Mesenchymal stem cell (in vitro differentiated cells and primary cell): ENCODE results near the gene JMJD7.

ENCODE experiments used
- DNase-seq: peaks from one replicate; pipeline ENCODE4 v3.0.0-alpha.2; 2013
- H2AFZ ChIP-seq: one replicate; pipeline ENCODE4 v1.6.1; 2013; ENCODE audit warnings: low read depth, mild to moderate bottlenecking, control low read depth, inconsistent platforms, low read length, moderate library complexity
- H2AK5ac ChIP-seq: 2 replicates; pipeline ENCODE4 v1.6.1; 2013; ENCODE audit warnings: low read length, moderate library complexity, mild to moderate bottlenecking, inconsistent platforms; ENCODE audit not compliant: severe bottlenecking
- H2BK120ac ChIP-seq: one replicate; pipeline ENCODE4 v1.6.1; 2013; ENCODE audit warnings: low read depth, mild to moderate bottlenecking, inconsistent platforms, low read length, moderate library complexity
- H2BK12ac ChIP-seq, 2 experiments: one replicate each; pipeline ENCODE4 v1.6.1; 2013; ENCODE audit warnings: inconsistent platforms in 2 of 2, low read length in 2 of 2, mild to moderate bottlenecking in 2 of 2, moderate library complexity in 2 of 2, control low read depth in 1 of 2
- H2BK15ac ChIP-seq: one replicate; pipeline ENCODE4 v1.6.1; 2013; ENCODE audit warnings: mild to moderate bottlenecking, low read depth, inconsistent platforms; ENCODE audit not compliant: poor library complexity, severe bottlenecking
- H2BK5ac ChIP-seq: 2 replicates; pipeline ENCODE4 v1.6.1; 2013; ENCODE audit warnings: low read depth, mild to moderate bottlenecking, low read length, control low read depth, inconsistent platforms; ENCODE audit not compliant: poor library complexity, severe bottlenecking
- H3K14ac ChIP-seq, 2 experiments: one replicate each; pipeline ENCODE4 v1.6.1; 2013; ENCODE audit warnings: inconsistent platforms in 2 of 2, low read length in 2 of 2, control low read depth in 1 of 2, mild to moderate bottlenecking in 1 of 2, moderate library complexity in 1 of 2
- H3K18ac ChIP-seq, 2 experiments: one replicate each; pipeline ENCODE4 v1.6.1; 2013; ENCODE audit warnings: inconsistent platforms in 2 of 2, low read length in 2 of 2, control low read depth in 1 of 2, low read depth in 1 of 2, mild to moderate bottlenecking in 1 of 2
- H3K23ac ChIP-seq, 2 experiments: one replicate each; pipeline ENCODE4 v1.6.1; 2013; ENCODE audit warnings: inconsistent platforms in 2 of 2, low read length in 2 of 2, mild to moderate bottlenecking in 2 of 2, moderate library complexity in 2 of 2, control low read depth in 1 of 2
- H3K27ac ChIP-seq: 2 replicates; pipeline ENCODE4 v1.5.1; 2013; ENCODE audit warnings: mild to moderate bottlenecking, moderate library complexity, low read length, control low read depth, inconsistent platforms; ENCODE audit not compliant: poor library complexity, severe bottlenecking
- H3K27me3 ChIP-seq, 2 experiments: 2 replicates each; pipeline versions ENCODE4 v1.6.1 to v1.7.0; 2013; ENCODE audit warnings: low read length in 2 of 2, mild to moderate bottlenecking in 2 of 2, moderate library complexity in 2 of 2, control low read depth in 1 of 2, inconsistent platforms in 1 of 2; ENCODE audit not compliant: control insufficient read depth in 1 of 2, insufficient read depth in 1 of 2
- H3K36me3 ChIP-seq, 2 experiments: 2 replicates each; pipeline versions ENCODE4 v1.6.1 to v1.7.0; 2013; ENCODE audit warnings: low read length in 2 of 2, control low read depth in 1 of 2, inconsistent platforms in 1 of 2, low read depth in 1 of 2, mild to moderate bottlenecking in 1 of 2; ENCODE audit not compliant: insufficient read depth in 2 of 2, control insufficient read depth in 1 of 2
- H3K4ac ChIP-seq, 2 experiments: one replicate each; pipeline ENCODE4 v1.6.1; 2013; ENCODE audit warnings: inconsistent platforms in 2 of 2, low read length in 2 of 2, mild to moderate bottlenecking in 2 of 2, moderate library complexity in 2 of 2, control low read depth in 1 of 2, low read depth in 1 of 2
- H3K4me1 ChIP-seq: 2 replicates; pipeline ENCODE4 v1.6.1; 2013; ENCODE audit warnings: low read depth, low read length, control low read depth; ENCODE audit not compliant: control insufficient read depth, insufficient read depth
- H3K4me2 ChIP-seq: 2 replicates; pipeline ENCODE4 v1.6.1; 2013; ENCODE audit warnings: low read length, mild to moderate bottlenecking, inconsistent platforms; ENCODE audit not compliant: poor library complexity, severe bottlenecking
- H3K4me3 ChIP-seq, 2 experiments: 2 replicates each; pipeline versions ENCODE4 v1.5.1 to v1.7.0; 2013; ENCODE audit warnings: low read length in 2 of 2, mild to moderate bottlenecking in 2 of 2, control low read depth in 1 of 2, low read depth in 1 of 2; ENCODE audit not compliant: insufficient read depth in 1 of 2
- H3K79me1 ChIP-seq: replicated peaks from 2 replicates; pipeline ENCODE4 v1.6.1; 2013; ENCODE audit warnings: mild to moderate bottlenecking, control low read depth, low read length, inconsistent platforms; ENCODE audit not compliant: poor library complexity, severe bottlenecking
- H3K9ac ChIP-seq: 2 replicates; pipeline ENCODE4 v1.7.0; 2013; ENCODE audit warnings: mild to moderate bottlenecking, low read length, moderate library complexity
- H3K9me3 ChIP-seq: 2 replicates; pipeline ENCODE4 v1.7.0; 2013; ENCODE audit warnings: mild to moderate bottlenecking, low read length; ENCODE audit not compliant: control insufficient read depth
- H4K8ac ChIP-seq: one replicate; pipeline ENCODE4 v1.6.1; 2013; ENCODE audit warnings: inconsistent platforms, mild to moderate bottlenecking, low read length, moderate library complexity
- H4K91ac ChIP-seq: one replicate; pipeline ENCODE4 v1.6.1; 2013; ENCODE audit warnings: mild to moderate bottlenecking, low read length, inconsistent platforms
- WGBS: methylation state at CpG from one replicate; pipeline ENCODE4 v1.1.7; 2013; ENCODE audit warnings: mixed read lengths; 5-methylcytosine and 5-hydroxymethylcytosine counted together

JMJD7 gene

DNA sequence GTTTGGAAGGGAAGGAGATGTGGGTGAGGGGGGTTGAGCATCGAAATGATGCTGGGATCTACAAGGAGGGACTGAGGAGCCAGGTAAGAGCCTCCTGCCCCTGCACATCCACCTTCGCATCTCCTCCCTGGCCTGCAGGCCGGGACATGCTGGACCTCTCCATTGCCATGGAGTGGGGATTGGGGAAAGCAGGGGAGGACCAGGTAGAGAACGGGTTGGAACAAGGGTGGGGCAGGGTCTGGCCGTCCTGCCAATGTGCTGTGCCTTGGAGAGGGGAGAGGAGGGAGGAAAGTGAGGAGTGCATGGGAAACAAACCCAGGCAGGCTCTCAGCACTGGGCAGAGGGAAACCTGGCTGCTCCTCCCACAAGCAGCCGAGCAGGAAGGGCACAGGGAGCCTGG, 21.3 kb downstream of the JMJD7 start:
- H2BK120ac ChIP-seq = no peak overlapping the region
- H2AK5ac ChIP-seq = no peak overlapping the region
- H3K14ac ChIP-seq = no peak overlapping the region
- no peak overlapping the region for H3K18ac ChIP-seq
- H3K9ac ChIP-seq = no peak overlapping the region
- peaks cover 0 to 46% of the 10 kb centered on the region in 2 experiments for H3K27me3 ChIP-seq
- H3K4ac ChIP-seq = no peak overlapping the region
- no peak overlapping the region for H3K27ac ChIP-seq
- H3K9me3 ChIP-seq = no peaks in the 10 kb centered on the region
- H3K23ac ChIP-seq = no peak overlapping the region
- H4K91ac ChIP-seq = no peak overlapping the region
- WGBS = 86% methylated on average over 5 of the region's 6 CpGs
- H3K4me1 ChIP-seq = peaks cover under 1% of the 10 kb centered on the region
- H2BK12ac ChIP-seq = no peak overlapping the region
- H2AFZ ChIP-seq = no peak overlapping the region
- H3K4me2 ChIP-seq = no peak overlapping the region
- H3K79me1 ChIP-seq = no peaks in the 10 kb centered on the region
- H3K4me3 ChIP-seq = no peak overlapping the region
- H3K36me3 ChIP-seq = peaks cover 17 to 77% of the 10 kb centered on the region in 2 experiments
- no peak overlapping the region for H4K8ac ChIP-seq
- no peak overlapping the region for H2BK15ac ChIP-seq
- no peak overlapping the region for H2BK5ac ChIP-seq
- DNase-seq = no peak

- 81% methylated on average over 8 of the region's 8 CpGs for WGBS
- no peak overlapping the region for H2AK5ac ChIP-seq
- H2BK15ac ChIP-seq = no peak overlapping the region
Observed at GRCh38 chr15:41849861-41850260, 22.0 kb downstream of the JMJD7 start.

DNA sequence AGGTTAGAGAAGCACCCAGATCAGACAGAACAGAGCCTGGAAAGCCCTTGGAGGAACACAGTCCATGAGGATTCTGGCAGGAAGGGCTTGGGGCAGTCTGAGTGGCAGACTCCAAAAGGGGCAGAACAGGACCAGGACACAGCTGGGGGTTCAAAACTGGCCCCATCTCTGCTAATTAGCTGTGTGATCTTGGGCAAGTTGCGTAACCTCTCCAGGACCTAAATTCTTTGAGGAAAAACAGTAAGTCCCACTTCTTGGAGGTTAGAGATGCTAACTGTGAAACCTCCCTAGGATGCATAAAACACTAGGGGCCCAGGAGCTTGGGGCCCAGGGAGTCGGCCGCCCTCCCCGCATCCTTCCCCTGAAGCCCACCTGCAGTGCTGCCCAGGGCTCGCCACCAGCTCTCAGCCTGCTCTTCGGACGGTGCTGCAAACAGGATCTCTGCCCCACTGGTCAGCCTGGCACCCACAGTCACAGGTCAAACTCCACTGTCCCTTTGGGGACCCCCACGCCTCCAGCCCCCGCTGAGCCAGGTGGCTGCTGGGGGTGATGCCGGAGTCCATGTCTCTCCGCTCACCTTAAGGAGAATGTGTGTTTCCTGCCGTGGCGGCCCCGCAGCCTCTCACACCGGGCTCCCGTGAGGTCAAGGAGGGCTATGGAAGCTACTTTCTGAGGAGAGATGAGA, 22.7 kb downstream of the JMJD7 start:
- Histone ChIP-seq H3K27me3 (peaks cover 0 to 59% of the 10 kb centered on the region in 2 experiments), H2AK5ac (no peak overlapping the region), H3K79me1 (no peaks in the 10 kb centered on the region), H3K18ac (no peak overlapping the region), H2BK12ac (no peak overlapping the region), H4K91ac (no peak overlapping the region), H3K27ac (no peak overlapping the region), H3K9ac (no peak overlapping the region), H2BK5ac (no peak overlapping the region), H4K8ac (no peak overlapping the region), H3K4me2 (no peak overlapping the region), H3K36me3 (peaks cover 17 to 74% of the 10 kb centered on the region in 2 experiments), H3K14ac (no peak overlapping the region), H2BK15ac (no peak overlapping the region), H3K23ac (no peak overlapping the region), H3K9me3 (no peaks in the 10 kb centered on the region), H3K4me3 (no peak overlapping the region), H2AFZ (no peak overlapping the region), H2BK120ac (no peak overlapping the region), H3K4me1 (peaks cover 9% of the 10 kb centered on the region), H3K4ac (no peak overlapping the region)
- 87% methylated on average over 16 of the region's 16 CpGs for WGBS
- DNase-seq = no peak

More at GRCh38 chr15:41849861-41850260, 22.0 kb downstream of the JMJD7 start:
- H3K79me1 ChIP-seq = no peaks in the 10 kb centered on the region
- peaks cover 17 to 74% of the 10 kb centered on the region in 2 experiments for H3K36me3 ChIP-seq
- peaks cover 0 to 51% of the 10 kb centered on the region in 2 experiments for H3K27me3 ChIP-seq
- H3K18ac ChIP-seq = no peak overlapping the region
- H3K4ac ChIP-seq = no peak overlapping the region
- H4K91ac ChIP-seq = no peak overlapping the region
- H2BK5ac ChIP-seq = no peak overlapping the region
- H3K23ac ChIP-seq = no peak overlapping the region
- no peaks in the 10 kb centered on the region for H3K9me3 ChIP-seq
- H3K9ac ChIP-seq = no peak overlapping the region
- H3K14ac ChIP-seq = no peak overlapping the region
- no peak overlapping the region for H2BK120ac ChIP-seq
- no peak overlapping the region for H3K4me2 ChIP-seq
- no peak overlapping the region for H4K8ac ChIP-seq
- no peak overlapping the region for H2AFZ ChIP-seq
- no peak overlapping the region for H3K27ac ChIP-seq
- DNase-seq = no peak
- peaks cover 2% of the 10 kb centered on the region for H3K4me1 ChIP-seq
- H3K4me3 ChIP-seq = no peak overlapping the region
- H2BK12ac ChIP-seq = no peak overlapping the region

DNA sequence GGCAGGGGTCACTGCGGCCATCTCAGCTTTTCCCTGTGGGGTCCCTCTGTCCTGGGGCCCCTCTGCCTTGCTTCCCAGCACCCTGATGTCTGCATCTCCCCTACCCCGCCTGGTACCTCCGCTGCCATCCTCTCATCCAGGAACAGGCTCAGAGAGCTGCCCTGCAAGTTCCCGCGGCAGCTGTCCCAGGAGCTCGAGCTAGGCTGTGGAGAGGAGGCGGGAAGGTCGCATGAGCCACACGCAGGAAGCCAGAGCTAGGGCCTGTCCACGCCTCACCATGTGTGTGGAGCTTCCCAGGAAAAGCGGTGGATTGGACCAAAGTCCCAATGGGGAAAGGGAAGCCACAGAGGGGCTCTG, 23.3 kb downstream of the JMJD7 start:
- no peak overlapping the region for H4K91ac ChIP-seq
- peaks cover 10% of the 10 kb centered on the region for H3K4me1 ChIP-seq
- H3K9me3 ChIP-seq = no peaks in the 10 kb centered on the region
- 88% methylated on average over 11 of the region's 11 CpGs for WGBS
- H2AFZ ChIP-seq = no peak overlapping the region
- no peak overlapping the region for H3K4me3 ChIP-seq
- no peak overlapping the region for H2BK12ac ChIP-seq
- no peak overlapping the region for H3K4me2 ChIP-seq
- H2BK120ac ChIP-seq = no peak overlapping the region
- H2BK15ac ChIP-seq = no peak overlapping the region
- H3K18ac ChIP-seq = no peak overlapping the region
- H2BK5ac ChIP-seq = no peak overlapping the region
- no peak overlapping the region for H3K4ac ChIP-seq
- H3K36me3 ChIP-seq = peaks cover 14 to 70% of the 10 kb centered on the region in 2 experiments
- no peak overlapping the region for H3K27ac ChIP-seq
- H3K14ac ChIP-seq = no peak overlapping the region
- no peak overlapping the region for H2AK5ac ChIP-seq
- H3K27me3 ChIP-seq = peaks cover 0 to 64% of the 10 kb centered on the region in 2 experiments
- no peak overlapping the region for H4K8ac ChIP-seq
- H3K9ac ChIP-seq = no peak overlapping the region
- no peak overlapping the region for H3K23ac ChIP-seq
- no peaks in the 10 kb centered on the region for H3K79me1 ChIP-seq
- DNase-seq = no peak
